Loucy (cell line): Measurements from ENCODE around the gene LPP.

Experiments
- H2AFZ ChIP-seq: fragments of 200-600 bp; sonication (generic); 2 replicates; pipeline ENCODE4 v1.6.0; 2016; ENCODE audit warnings: antibody characterized with exemption, mild to moderate bottlenecking, low read length, moderate library complexity
- H3F3A ChIP-seq: fragments of 200-600 bp; 2 replicates; pipeline ENCODE4 v1.6.0; 2016; ENCODE audit warnings: antibody characterized with exemption, low read depth, mild to moderate bottlenecking
- H3K27me3 ChIP-seq: fragments of 200-600 bp; sonication (generic); 2 replicates; pipeline ENCODE4 v1.6.1; 2014; ENCODE audit warnings: low read length, mild to moderate bottlenecking; ENCODE audit not compliant: insufficient read depth, poor library complexity, severe bottlenecking
- H3K36me3 ChIP-seq: fragments of 200-600 bp; sonication (generic); 2 replicates; pipeline ENCODE4 v1.6.1; 2016; ENCODE audit warnings: low read length; ENCODE audit not compliant: insufficient read depth
- H3K4me1 ChIP-seq: fragments of 200-600 bp; sonication (generic); 2 replicates; pipeline ENCODE4 v1.5.1; 2014; ENCODE audit warnings: low read length, mild to moderate bottlenecking; ENCODE audit not compliant: insufficient read depth, poor library complexity, severe bottlenecking
- H3K4me2 ChIP-seq: fragments of 200-600 bp; sonication (generic); 2 replicates; pipeline ENCODE4 v1.6.0; 2014; ENCODE audit warnings: antibody characterized with exemption, low read length, low read depth, mild to moderate bottlenecking; ENCODE audit not compliant: poor library complexity, severe bottlenecking
- H3K4me3 ChIP-seq: fragments of 200-600 bp; sonication (generic); 2 replicates; pipeline ENCODE4 v1.5.1; 2014; ENCODE audit warnings: low read length, mild to moderate bottlenecking, mixed read lengths; ENCODE audit not compliant: poor library complexity, severe bottlenecking
- H3K79me2 ChIP-seq: fragments of 200-600 bp; sonication (generic); 2 replicates; pipeline ENCODE4 v1.6.1; 2014; ENCODE audit warnings: low read length; ENCODE audit not compliant: insufficient read depth
- H3K9ac ChIP-seq: fragments of 200-600 bp; sonication (generic); 2 replicates; pipeline ENCODE4 v1.6.0; 2014; ENCODE audit warnings: mild to moderate bottlenecking, low read depth, low read length, moderate library complexity; ENCODE audit not compliant: poor library complexity, severe bottlenecking
- H3K9me2 ChIP-seq: fragments of 200-600 bp; sonication (generic); replicated peaks from 2 replicates; pipeline ENCODE4 v1.6.1; 2016; ENCODE audit warnings: low read depth, low read length, mixed read lengths
- H3K9me3 ChIP-seq: fragments of 200-600 bp; sonication (generic); 2 replicates; pipeline ENCODE4 v1.6.1; 2014; ENCODE audit warnings: mild to moderate bottlenecking, antibody characterized with exemption, low read length, low read depth; ENCODE audit not compliant: insufficient read depth
- H4K20me1 ChIP-seq: fragments of 200-600 bp; sonication (generic); 2 replicates; pipeline ENCODE4 v1.6.0; 2014; ENCODE audit warnings: antibody characterized with exemption, low read length, mild to moderate bottlenecking; ENCODE audit not compliant: insufficient read depth, poor library complexity, severe bottlenecking
- EZH2phosphoT487 ChIP-seq: fragments of 200-600 bp; IDR thresholded peaks from 2 replicates; pipeline ENCODE4 v1.6.1; 2018; ENCODE audit warnings: antibody characterized with exemption, mild to moderate bottlenecking, moderate library complexity, borderline replicate concordance
- TF ChIP-seq, protein P1 (sequence below): fragments of 200-600 bp; sonication (generic); conservative IDR thresholded peaks from 2 replicates; pipeline ENCODE4 v1.5.1; 2014; ENCODE audit warnings: mild to moderate bottlenecking, antibody characterized with exemption, low read length

The LPP gene

DNA sequence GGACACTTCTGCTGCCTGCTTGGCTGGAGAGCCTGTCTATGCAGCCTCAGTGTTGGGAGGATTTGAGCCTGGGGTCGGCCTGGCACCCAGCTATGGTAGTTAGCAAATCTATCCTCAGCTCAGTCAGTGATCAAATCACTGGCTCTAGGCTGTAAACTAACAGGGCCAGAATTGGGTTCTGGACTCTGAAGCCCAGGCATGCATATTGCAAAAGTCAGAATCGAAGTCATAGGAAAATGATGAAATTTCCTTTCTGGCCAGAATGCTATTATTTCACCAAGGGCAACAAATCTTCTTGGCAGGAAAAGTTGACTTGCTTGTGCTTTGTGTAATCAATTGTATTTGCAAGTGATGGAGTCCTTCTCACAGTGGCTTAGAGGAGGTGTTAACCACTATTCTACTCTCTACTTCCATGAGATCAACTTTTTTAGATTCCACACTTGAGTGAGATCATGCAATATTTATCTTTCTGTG lies 535.2 kb downstream of the LPP start:
- H3K9me3 ChIP-seq = no peaks in the 10 kb centered on the region
- H3K4me2 ChIP-seq = no peak overlapping the region
- no peak overlapping the region for H2AFZ ChIP-seq
- H3K4me1 ChIP-seq = peaks cover 14% of the 10 kb centered on the region
- H3K27me3 ChIP-seq = no peaks in the 10 kb centered on the region
- no peak overlapping the region for H3K4me3 ChIP-seq
- no peaks in the 10 kb centered on the region for H3F3A ChIP-seq
- no peak overlapping the region for H3K9ac ChIP-seq
- no peaks in the 10 kb centered on the region for H4K20me1 ChIP-seq
- no peaks in the 10 kb centered on the region for H3K79me2 ChIP-seq
- H3K36me3 ChIP-seq = no peaks in the 10 kb centered on the region
- H3K9me2 ChIP-seq = no peaks in the 10 kb centered on the region
- TF ChIP-seq EZH2phosphoT487 = no peak
- TF ChIP-seq, protein P1, sequence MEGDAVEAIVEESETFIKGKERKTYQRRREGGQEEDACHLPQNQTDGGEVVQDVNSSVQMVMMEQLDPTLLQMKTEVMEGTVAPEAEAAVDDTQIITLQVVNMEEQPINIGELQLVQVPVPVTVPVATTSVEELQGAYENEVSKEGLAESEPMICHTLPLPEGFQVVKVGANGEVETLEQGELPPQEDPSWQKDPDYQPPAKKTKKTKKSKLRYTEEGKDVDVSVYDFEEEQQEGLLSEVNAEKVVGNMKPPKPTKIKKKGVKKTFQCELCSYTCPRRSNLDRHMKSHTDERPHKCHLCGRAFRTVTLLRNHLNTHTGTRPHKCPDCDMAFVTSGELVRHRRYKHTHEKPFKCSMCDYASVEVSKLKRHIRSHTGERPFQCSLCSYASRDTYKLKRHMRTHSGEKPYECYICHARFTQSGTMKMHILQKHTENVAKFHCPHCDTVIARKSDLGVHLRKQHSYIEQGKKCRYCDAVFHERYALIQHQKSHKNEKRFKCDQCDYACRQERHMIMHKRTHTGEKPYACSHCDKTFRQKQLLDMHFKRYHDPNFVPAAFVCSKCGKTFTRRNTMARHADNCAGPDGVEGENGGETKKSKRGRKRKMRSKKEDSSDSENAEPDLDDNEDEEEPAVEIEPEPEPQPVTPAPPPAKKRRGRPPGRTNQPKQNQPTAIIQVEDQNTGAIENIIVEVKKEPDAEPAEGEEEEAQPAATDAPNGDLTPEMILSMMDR = no peak

DNA sequence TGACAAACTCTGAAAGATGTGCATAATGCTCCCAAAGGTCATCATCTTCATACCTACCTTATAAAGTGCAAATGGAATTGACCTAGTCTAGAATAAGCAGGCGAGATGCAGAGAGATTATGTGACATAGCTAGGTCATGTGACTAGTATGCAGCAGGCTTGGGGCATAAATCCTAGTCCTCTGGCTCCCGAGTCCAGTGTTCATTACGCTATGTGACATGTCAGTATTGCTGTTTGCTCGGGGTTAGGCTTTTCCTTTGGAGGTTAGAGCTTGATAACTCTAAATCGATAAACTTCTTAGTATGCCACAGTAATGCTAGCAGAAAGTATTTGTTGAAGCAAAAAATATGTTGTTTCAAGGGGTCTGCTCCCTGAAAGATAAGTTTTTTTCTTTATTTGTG lies 536.1 kb downstream of the LPP start:
- no peak overlapping the region for H3K4me3 ChIP-seq
- no peaks in the 10 kb centered on the region for H3K27me3 ChIP-seq
- peaks cover 14% of the 10 kb centered on the region for H3K4me1 ChIP-seq
- no peaks in the 10 kb centered on the region for H3K36me3 ChIP-seq
- no peak overlapping the region for H3K4me2 ChIP-seq
- H4K20me1 ChIP-seq = no peaks in the 10 kb centered on the region
- H3F3A ChIP-seq = no peaks in the 10 kb centered on the region
- no peaks in the 10 kb centered on the region for H3K9me3 ChIP-seq
- H2AFZ ChIP-seq = no peak overlapping the region
- no peaks in the 10 kb centered on the region for H3K79me2 ChIP-seq
- no peak for TF ChIP-seq EZH2phosphoT487
- TF ChIP-seq, protein P1 = no peak
- no peaks in the 10 kb centered on the region for H3K9me2 ChIP-seq
- H3K9ac ChIP-seq = no peak overlapping the region

DNA sequence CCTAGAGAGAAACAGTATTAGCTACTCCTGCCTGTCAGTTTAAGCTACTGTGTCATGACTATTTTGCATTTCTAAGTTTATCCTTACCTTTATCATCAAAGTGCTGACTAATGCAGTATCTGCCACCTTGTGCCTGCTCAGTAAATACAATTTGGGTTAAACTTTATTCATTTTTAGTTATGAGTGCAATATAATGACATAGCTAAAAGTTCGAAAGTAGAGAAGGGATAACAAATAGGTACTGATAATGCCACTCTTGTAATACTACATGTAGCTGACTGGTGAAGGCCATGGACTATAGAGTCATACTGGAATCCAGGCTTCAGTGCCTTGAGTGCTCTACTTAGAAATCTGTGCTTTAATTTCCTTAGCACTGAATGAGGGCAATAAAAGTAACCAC lies 537.0 kb downstream of the LPP start:
- Histone ChIP-seq H2AFZ (no peak overlapping the region), H3K4me1 (peaks cover 11% of the 10 kb centered on the region), H3K4me2 (no peak overlapping the region), H3K9ac (no peak overlapping the region), H3K36me3 (no peaks in the 10 kb centered on the region), H4K20me1 (no peaks in the 10 kb centered on the region), H3K27me3 (no peaks in the 10 kb centered on the region), H3K9me2 (no peaks in the 10 kb centered on the region), H3K4me3 (no peak overlapping the region), H3F3A (no peaks in the 10 kb centered on the region), H3K9me3 (no peaks in the 10 kb centered on the region), H3K79me2 (no peaks in the 10 kb centered on the region)
- TF ChIP-seq, protein P1 = no peak
- TF ChIP-seq EZH2phosphoT487 = no peak
